Liver (tissue), 3 donors: ENCODE measurements around the gene FITM1.

Experiments used
- ATF3 ChIP-seq: IDR thresholded peaks from 2 replicates; pipeline ENCODE4 v1.6.1; 2016; ENCODE audit warnings: antibody characterized with exemption
- CTCF ChIP-seq: fragments of 150-350 bp; IDR thresholded peaks from 2 replicates; pipeline ENCODE4 v1.5.1; 2017; ENCODE audit warnings: improper control_type of control experiment, low read depth, low read length; ENCODE audit not compliant: missing input control
- FOXA2 ChIP-seq: IDR thresholded peaks from 2 replicates; pipeline ENCODE4 v1.6.1; 2016; ENCODE audit warnings: antibody characterized with exemption
- GABPA ChIP-seq, 2 donors: IDR thresholded peaks in 1 of 2; conservative IDR thresholded peaks in 1 of 2; 2 replicates each; pipeline ENCODE4 v1.6.1; 2016; ENCODE audit warnings: antibody characterized with exemption in 2 of 2, mild to moderate bottlenecking in 1 of 2, moderate library complexity in 1 of 2
- NR2F2 ChIP-seq: IDR thresholded peaks from 2 replicates; pipeline ENCODE4 v1.6.1; 2016; ENCODE audit warnings: antibody characterized with exemption
- RAD21 ChIP-seq, 2 donors: IDR thresholded peaks; 2 replicates each; pipeline ENCODE4 v1.6.1; 2016; ENCODE audit warnings: antibody characterized with exemption in 2 of 2, mild to moderate bottlenecking in 2 of 2
- TAF1 ChIP-seq: conservative IDR thresholded peaks from 2 replicates; pipeline ENCODE4 v1.6.1; 2016; ENCODE audit warnings: antibody characterized with exemption, mild to moderate bottlenecking
- YY1 ChIP-seq: IDR thresholded peaks from 2 replicates; pipeline ENCODE4 v1.6.1; 2016; ENCODE audit warnings: antibody characterized with exemption, mild to moderate bottlenecking
- TF ChIP-seq, protein P1 (sequence below): IDR thresholded peaks from 2 replicates; pipeline ENCODE4 v1.6.1; 2016; ENCODE audit warnings: antibody characterized with exemption
- donor health status: healthy.
- donor health status: healthy.

DNA sequence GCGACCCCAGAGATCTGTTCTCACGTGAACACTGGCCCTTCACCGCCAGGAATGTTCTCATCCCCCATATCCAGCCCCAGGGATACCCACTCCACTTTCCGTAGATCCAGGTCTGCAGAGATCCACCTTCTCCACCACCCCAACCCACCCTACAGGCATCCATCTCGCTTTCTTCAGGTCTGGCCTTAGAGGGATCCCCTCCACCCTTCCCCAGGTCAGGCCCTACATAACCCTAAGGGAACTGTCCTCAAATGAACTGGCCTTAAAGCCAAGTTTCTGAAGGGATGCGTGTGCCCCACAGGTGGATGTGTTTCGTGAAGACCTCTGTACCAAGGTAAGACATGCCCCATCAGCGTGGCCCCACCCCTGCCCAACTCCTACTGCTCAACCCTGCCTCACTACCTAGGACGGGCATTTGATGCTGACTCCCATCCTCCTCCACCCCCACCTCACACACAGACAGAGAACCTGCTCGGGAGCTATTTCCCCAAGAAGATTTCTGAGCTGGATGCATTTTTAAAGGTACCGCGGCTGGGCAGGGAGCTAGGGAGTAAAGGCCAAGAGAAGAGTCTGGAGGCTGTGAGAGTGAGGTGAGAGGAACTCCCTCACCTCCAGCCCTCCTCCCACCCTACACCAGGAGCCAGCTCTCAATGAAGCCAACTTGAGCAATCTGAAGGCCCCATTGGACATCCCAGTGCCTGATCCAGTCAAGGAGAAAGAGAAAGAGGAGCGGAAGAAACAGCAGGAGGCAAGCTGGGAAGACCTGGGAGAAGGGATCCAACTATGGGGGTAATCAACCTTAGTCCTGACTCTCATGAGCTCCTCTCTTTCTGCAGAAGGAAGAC, 6.4 kb downstream of the FITM1 start:
- TF ChIP-seq CTCF = no peak
- TF ChIP-seq, protein P1, sequence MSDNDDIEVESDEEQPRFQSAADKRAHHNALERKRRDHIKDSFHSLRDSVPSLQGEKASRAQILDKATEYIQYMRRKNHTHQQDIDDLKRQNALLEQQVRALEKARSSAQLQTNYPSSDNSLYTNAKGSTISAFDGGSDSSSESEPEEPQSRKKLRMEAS = no peak
- no peak for TF ChIP-seq RAD21 (IDR thresholded peaks at IDR 0.05)
- no peak for TF ChIP-seq GABPA (IDR thresholded peaks at IDR 0.05 in 1 of 2, conservative IDR thresholded peaks at IDR 0.05 in 1 of 2)
- no peak for TF ChIP-seq FOXA2
- TF ChIP-seq YY1 = no peak
- TF ChIP-seq NR2F2 = no peak
- no peak for TF ChIP-seq ATF3
- TF ChIP-seq TAF1 = no peak
